NT2/D1 (cell line): ENCODE measurements around the gene MYH1.

ENCODE experiments used
- DNase-seq: peaks from one replicate; pipeline ENCODE4 v3.0.0-alpha.2; 2011; ENCODE audit warnings: low read depth, low spot score
- H3K27me3 ChIP-seq: 2 replicates; pipeline ENCODE4 v1.6.0; 2011; ENCODE audit warnings: mild to moderate bottlenecking; ENCODE audit not compliant: insufficient read length, insufficient read depth
- H3K36me3 ChIP-seq: 2 replicates; pipeline ENCODE4 v1.6.1; 2011; ENCODE audit warnings: mild to moderate bottlenecking, low read length, mixed read lengths; ENCODE audit not compliant: insufficient read depth, insufficient read length
- H3K4me1 ChIP-seq: 2 replicates; pipeline ENCODE4 v1.5.1; 2011; ENCODE audit not compliant: insufficient read depth, insufficient read length
- H3K4me3 ChIP-seq: 2 replicates; pipeline ENCODE4 v1.5.1; 2011; ENCODE audit warnings: low read depth; ENCODE audit not compliant: insufficient read length
- H3K9ac ChIP-seq: 2 replicates; pipeline ENCODE4 v1.6.0; 2011; ENCODE audit warnings: low read depth; ENCODE audit not compliant: insufficient read length
- H3K9me3 ChIP-seq: 2 replicates; pipeline ENCODE4 v1.5.1; 2011; ENCODE audit warnings: mild to moderate bottlenecking, low read length; ENCODE audit not compliant: insufficient read depth
- SUZ12 ChIP-seq: IDR thresholded peaks from 2 replicates; pipeline ENCODE4 v1.6.1; 2011; ENCODE audit not compliant: insufficient read length, insufficient read depth; ENCODE audit errors: extremely low read depth
- YY1 ChIP-seq: IDR thresholded peaks from 2 replicates; pipeline ENCODE4 v1.6.1; 2011; ENCODE audit not compliant: insufficient read length, insufficient read depth
- ZNF274 ChIP-seq: IDR thresholded peaks from 2 replicates; pipeline ENCODE4 v1.6.1; 2011; ENCODE audit warnings: mild to moderate bottlenecking, low read depth, low read length

The MYH1 gene

DNA sequence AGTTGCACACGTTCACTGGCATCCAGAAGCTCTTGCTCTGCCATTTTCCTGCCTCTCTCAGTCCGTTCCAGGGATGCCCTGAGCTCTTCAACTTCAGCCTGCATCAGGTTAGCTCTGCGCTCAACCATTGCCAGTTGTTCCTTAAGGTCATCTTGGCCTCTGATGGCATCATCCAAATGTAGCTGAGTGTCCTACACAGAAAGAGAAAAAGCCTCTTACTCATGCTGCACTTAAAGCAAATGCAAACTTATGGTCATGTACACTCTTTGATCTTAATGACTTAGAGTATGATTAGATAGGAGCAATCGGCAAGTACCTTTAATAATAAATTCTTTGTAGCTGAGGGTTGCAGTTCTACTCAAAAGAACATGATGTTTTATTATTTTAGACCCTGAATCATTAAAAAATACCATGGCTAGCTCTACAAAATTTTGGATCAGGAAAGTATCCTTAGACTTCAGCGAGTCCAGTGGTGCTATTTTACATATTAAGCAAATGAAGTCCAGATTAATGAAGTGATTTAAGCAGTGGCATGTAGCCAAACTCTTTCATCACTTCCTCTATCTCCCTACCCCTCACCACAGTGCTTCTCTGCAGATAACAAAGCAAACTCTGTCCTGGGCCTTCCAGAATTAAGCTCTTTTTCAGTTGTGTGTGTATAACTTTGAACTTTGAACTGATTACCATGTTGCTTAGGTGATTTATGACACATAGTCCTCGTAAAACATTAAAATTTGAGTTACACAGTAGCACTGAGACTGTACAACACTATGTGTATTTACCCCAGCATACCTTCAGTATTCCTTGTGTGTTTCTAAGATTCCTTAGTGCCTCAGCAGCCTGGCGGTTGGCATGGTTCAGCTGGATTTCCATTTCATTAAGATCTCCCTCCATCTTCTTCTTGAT, 71.1 kb downstream of the MYH1 start:
- TF ChIP-seq SUZ12 (no peak), ZNF274 (no peak), YY1 (no peak)
- Histone ChIP-seq H3K27me3 (no peaks in the 10 kb centered on the region), H3K9me3 (no peaks in the 10 kb centered on the region), H3K36me3 (no peaks in the 10 kb centered on the region), H3K4me1 (no peaks in the 10 kb centered on the region), H3K9ac (no peak overlapping the region), H3K4me3 (no peak overlapping the region)
- DNase-seq: no peak
